ENCODE measurements around the gene EMP1.

The EMP1 gene

GRCh38 chr12:13196130-13196921 is at the start of gene EMP1:
Gene EMP1, plus strand, starts transcription at chr12:13196726. Its CDS starts 14,785 bp downstream, at chr12:13211511.
- Mint-ChIP-seq H3K4me3 (peak within 1 kb of the TSS; percentile 89), H3K36me3 (ENCODE audit: low read depth) (no peaks in the 10 kb centered on the region), H3K27me3 (peaks cover 13% of the 10 kb centered on the region), H3K27ac (peak within 1 kb of the TSS; percentile 83), H3K4me1 (ENCODE audit: low read depth) (peaks cover 46% of the 10 kb centered on the region), H3K9me3 (no peaks in the 10 kb centered on the region)

- H3K4me3 Mint-ChIP-seq: no peak overlapping the region
- no peaks in the 10 kb centered on the region for H3K9me3 Mint-ChIP-seq
- H3K27ac Mint-ChIP-seq: no peak overlapping the region
- no peaks in the 10 kb centered on the region for H3K27me3 Mint-ChIP-seq
- H3K4me1 Mint-ChIP-seq (ENCODE audit: low read depth): peaks cover 15% of the 10 kb centered on the region
- no peaks in the 10 kb centered on the region for H3K36me3 Mint-ChIP-seq (ENCODE audit: low read depth)
These were observed 48.6 kb upstream of the EMP1 start for GRCh38 chr12:13147688-13148484.

- Mint-ChIP-seq H3K36me3 (ENCODE audit: low read depth) (no peaks in the 10 kb centered on the region), H3K27ac (no peak overlapping the region), H3K4me3 (no peak overlapping the region)
These were observed 48.1 kb upstream of the EMP1 start for GRCh38 chr12:13148485-13148847.

GRCh38 chr12:13149411-13149810 is 47.1 kb upstream of the EMP1 start:
- Mint-ChIP-seq H3K36me3 (ENCODE audit: low read depth) (no peaks in the 10 kb centered on the region), H3K4me3 (no peak overlapping the region), H3K27ac (no peak overlapping the region), H3K4me1 (ENCODE audit: low read depth) (peaks cover 15% of the 10 kb centered on the region), H3K9me3 (no peaks in the 10 kb centered on the region), H3K27me3 (no peaks in the 10 kb centered on the region)

More at GRCh38 chr12:13148485-13148847, 48.1 kb upstream of the EMP1 start:
- Mint-ChIP-seq H3K27me3 (no peaks in the 10 kb centered on the region), H3K9me3 (no peaks in the 10 kb centered on the region), H3K4me1 (ENCODE audit: low read depth) (peaks cover 15% of the 10 kb centered on the region)

GRCh38 chr12:13152281-13152680 is 44.2 kb upstream of the EMP1 start:
- Mint-ChIP-seq H3K4me3 (no peak overlapping the region), H3K4me1 (ENCODE audit: low read depth) (peaks cover 14% of the 10 kb centered on the region), H3K27ac (no peak overlapping the region), H3K27me3 (no peaks in the 10 kb centered on the region), H3K36me3 (ENCODE audit: low read depth) (no peaks in the 10 kb centered on the region), H3K9me3 (no peaks in the 10 kb centered on the region)

- no peaks in the 10 kb centered on the region for H3K36me3 Mint-ChIP-seq (ENCODE audit: low read depth)
- H3K27ac Mint-ChIP-seq: no peak overlapping the region
- no peak overlapping the region for H3K4me3 Mint-ChIP-seq
- H3K9me3 Mint-ChIP-seq: no peaks in the 10 kb centered on the region
- H3K4me1 Mint-ChIP-seq (ENCODE audit: low read depth): peaks cover 14% of the 10 kb centered on the region
- no peaks in the 10 kb centered on the region for H3K27me3 Mint-ChIP-seq
These were observed 43.8 kb upstream of the EMP1 start for GRCh38 chr12:13152756-13153155.

GRCh38 chr12:13153180-13153579 is 43.3 kb upstream of the EMP1 start:
- no peaks in the 10 kb centered on the region for H3K9me3 Mint-ChIP-seq

GRCh38 chr12:13154027-13154538 is 42.4 kb upstream of the EMP1 start:
- Mint-ChIP-seq H3K9me3 (no peaks in the 10 kb centered on the region), H3K4me1 (ENCODE audit: low read depth) (peaks cover 14% of the 10 kb centered on the region), H3K36me3 (ENCODE audit: low read depth) (no peaks in the 10 kb centered on the region), H3K27ac (no peak overlapping the region), H3K27me3 (no peaks in the 10 kb centered on the region), H3K4me3 (no peak overlapping the region)

More at GRCh38 chr12:13153180-13153579, 43.3 kb upstream of the EMP1 start:
- no peak overlapping the region for H3K27ac Mint-ChIP-seq
- H3K4me1 Mint-ChIP-seq (ENCODE audit: low read depth): peaks cover 14% of the 10 kb centered on the region
- no peaks in the 10 kb centered on the region for H3K27me3 Mint-ChIP-seq
- no peak overlapping the region for H3K4me3 Mint-ChIP-seq
- no peaks in the 10 kb centered on the region for H3K36me3 Mint-ChIP-seq (ENCODE audit: low read depth)

- Mint-ChIP-seq H3K36me3 (ENCODE audit: low read depth) (no peaks in the 10 kb centered on the region), H3K9me3 (no peaks in the 10 kb centered on the region), H3K27me3 (no peaks in the 10 kb centered on the region), H3K4me1 (ENCODE audit: low read depth) (peaks cover 14% of the 10 kb centered on the region), H3K4me3 (no peak overlapping the region), H3K27ac (no peak overlapping the region)
These were observed 41.7 kb upstream of the EMP1 start for GRCh38 chr12:13154831-13155230.

GRCh38 chr12:13156277-13156676 is 40.2 kb upstream of the EMP1 start:
- H3K27ac Mint-ChIP-seq: no peak overlapping the region
- no peaks in the 10 kb centered on the region for H3K27me3 Mint-ChIP-seq
- no peaks in the 10 kb centered on the region for H3K9me3 Mint-ChIP-seq
- peaks cover 14% of the 10 kb centered on the region for H3K4me1 Mint-ChIP-seq (ENCODE audit: low read depth)
- H3K36me3 Mint-ChIP-seq (ENCODE audit: low read depth): no peaks in the 10 kb centered on the region
- no peak overlapping the region for H3K4me3 Mint-ChIP-seq

- Mint-ChIP-seq H3K27ac (no peak overlapping the region), H3K4me3 (no peak overlapping the region), H3K4me1 (ENCODE audit: low read depth) (peaks cover 17% of the 10 kb centered on the region), H3K36me3 (ENCODE audit: low read depth) (no peaks in the 10 kb centered on the region), H3K27me3 (no peaks in the 10 kb centered on the region), H3K9me3 (no peaks in the 10 kb centered on the region)
These were observed 35.4 kb upstream of the EMP1 start for GRCh38 chr12:13161172-13161571.

- no peak overlapping the region for H3K27ac Mint-ChIP-seq
- H3K4me1 Mint-ChIP-seq (ENCODE audit: low read depth): peaks cover 24% of the 10 kb centered on the region
- no peaks in the 10 kb centered on the region for H3K36me3 Mint-ChIP-seq (ENCODE audit: low read depth)
- H3K27me3 Mint-ChIP-seq: no peaks in the 10 kb centered on the region
- H3K4me3 Mint-ChIP-seq: no peak overlapping the region
- H3K9me3 Mint-ChIP-seq: no peaks in the 10 kb centered on the region
These were observed 33.6 kb upstream of the EMP1 start for GRCh38 chr12:13162904-13163303.

- H3K9me3 Mint-ChIP-seq: no peaks in the 10 kb centered on the region
- H3K4me3 Mint-ChIP-seq: no peak overlapping the region
- H3K36me3 Mint-ChIP-seq (ENCODE audit: low read depth): no peaks in the 10 kb centered on the region
- H3K27me3 Mint-ChIP-seq: peaks cover 3% of the 10 kb centered on the region
- no peak overlapping the region for H3K27ac Mint-ChIP-seq
- peaks cover 24% of the 10 kb centered on the region for H3K4me1 Mint-ChIP-seq (ENCODE audit: low read depth)
These were observed 32.5 kb upstream of the EMP1 start for GRCh38 chr12:13163868-13164635.

GRCh38 chr12:13164921-13165616 is 31.5 kb upstream of the EMP1 start:
- Mint-ChIP-seq H3K4me3 (no peak overlapping the region), H3K27me3 (peaks cover 8% of the 10 kb centered on the region), H3K9me3 (no peaks in the 10 kb centered on the region), H3K36me3 (ENCODE audit: low read depth) (no peaks in the 10 kb centered on the region), H3K27ac (peak overlapping the region; percentile 64), H3K4me1 (ENCODE audit: low read depth) (peaks cover 24% of the 10 kb centered on the region)

All from stimulated activated naive CD8-positive, alpha-beta T cell treated with anti-CD3 and anti-CD28 coated beads, Interleukin-15, Interleukin-2, amounts not matched to agents 100 ng/mL and 50 ng/mL, for 24 hours (primary cell).